HG03442 (cell line): ENCODE results near the gene LRRC4C.
A peak's percentile ranks its signal among the peaks of the same experiment; 100 is the strongest.
"Not testable (repeated sequence)": the region's sequence is repeated elsewhere in the genome, so short reads cannot be mapped to it uniquely, and the experiment has no call there.

Experiments used
- ATAC-seq: cut with Tn5 transposase; IDR thresholded peaks from one replicate; pipeline ENCODE4 v1.9.1; 2021; ENCODE audit warnings: mild to moderate bottlenecking, moderate library complexity; ENCODE audit not compliant: unreplicated experiment

Gene LRRC4C

GRCh38 chr11:41045266-41045665 is 414.2 kb downstream of the LRRC4C start:
- no peak for ATAC-seq

- no peak for ATAC-seq
Observed at GRCh38 chr11:41044747-41045146, 414.7 kb downstream of the LRRC4C start.

GRCh38 chr11:41042688-41043087 is 416.8 kb downstream of the LRRC4C start:
- ATAC-seq: no peak

GRCh38 chr11:41040474-41040873 is 419.0 kb downstream of the LRRC4C start:
- ATAC-seq: peak; percentile 76

GRCh38 chr11:41039592-41039991 is 419.9 kb downstream of the LRRC4C start:
- ATAC-seq: no peak

- ATAC-seq: no peak
Observed at GRCh38 chr11:41031551-41032060, 427.8 kb downstream of the LRRC4C start.

- ATAC-seq: no peak
Observed at GRCh38 chr11:41020259-41020658, 439.2 kb downstream of the LRRC4C start.

- ATAC-seq: not testable (repeated sequence)
Observed at GRCh38 chr11:41019666-41020065, 439.8 kb downstream of the LRRC4C start.

GRCh38 chr11:41018224-41018623 is 441.2 kb downstream of the LRRC4C start:
- no peak for ATAC-seq

GRCh38 chr11:41010361-41011050 is 448.9 kb downstream of the LRRC4C start:
- ATAC-seq: no peak

- no peak for ATAC-seq
Observed at GRCh38 chr11:41005986-41006385, 453.5 kb downstream of the LRRC4C start.

GRCh38 chr11:41003339-41004282 is 455.8 kb downstream of the LRRC4C start:
- ATAC-seq: no peak

GRCh38 chr11:40998920-40999319 is 460.5 kb downstream of the LRRC4C start:
- no peak for ATAC-seq

GRCh38 chr11:40987776-40988435 is 471.5 kb downstream of the LRRC4C start:
- ATAC-seq: no peak

- no peak for ATAC-seq
Observed at GRCh38 chr11:40986320-40986719, 473.1 kb downstream of the LRRC4C start.

- no peak for ATAC-seq
Observed at GRCh38 chr11:40975076-40975475, 484.4 kb downstream of the LRRC4C start.

- ATAC-seq: no peak
Observed at GRCh38 chr11:40974186-40974795, 485.2 kb downstream of the LRRC4C start.

GRCh38 chr11:40958707-40959106 is 500.7 kb downstream of the LRRC4C start:
- ATAC-seq: no peak

- no peak for ATAC-seq
Observed at GRCh38 chr11:40952479-40952878, 507.0 kb downstream of the LRRC4C start.

GRCh38 chr11:40938002-40938401 is 521.5 kb downstream of the LRRC4C start:
- ATAC-seq: no peak

- no peak for ATAC-seq
Observed at GRCh38 chr11:40924915-40925314, 534.5 kb downstream of the LRRC4C start.
